Heart left ventricle (tissue), 16 donors: Measurements from ENCODE around the gene CCDC85C. TPM values are rescaled to one million over a fixed set of nuclear protein-coding genes. Genes with fewer than 3 reads are reported as not detected.
A peak's percentile ranks its signal among the peaks of the same experiment; 100 is the strongest.

Source experiments
- ATAC-seq, 4 donors: fragments of 200-7000 bp; cut with Tn5 transposase; one replicate each; pipeline ENCODE4 v1.9.1; 2020 to 2022; ENCODE audit warnings: moderate library complexity in 4 of 4, mild to moderate bottlenecking in 3 of 4, moderate number of reproducible peaks in 1 of 4
- DNase-seq, 5 donors: peaks; one replicate each; pipeline ENCODE4 v3.0.0-alpha.2; 2020
- H3K27ac ChIP-seq, 12 donors: fragments of 200-600 bp; sonication (generic) in 4 of 12; one replicate each; pipeline versions ENCODE4 v1.5.0 to v1.8.0; 2016 to 2022; ENCODE audit warnings: mild to moderate bottlenecking in 2 of 12
- H3K27me3 ChIP-seq, 9 donors: fragments of 200-600 bp; sonication (generic) in 2 of 9; one replicate each; pipeline versions ENCODE4 v1.5.1 to v1.8.0; 2016 to 2022; ENCODE audit warnings: mild to moderate bottlenecking in 3 of 9
- H3K36me3 ChIP-seq, 9 donors: fragments of 200-600 bp; sonication (generic) in 2 of 9; one replicate each; pipeline versions ENCODE4 v1.5.0 to v1.8.0; 2018 to 2022; ENCODE audit warnings: mild to moderate bottlenecking in 2 of 9
- H3K4me1 ChIP-seq, 12 donors: fragments of 200-600 bp; sonication (generic) in 4 of 12; one replicate each; pipeline versions ENCODE4 v1.5.0 to v1.8.0; 2016 to 2022; ENCODE audit warnings: mild to moderate bottlenecking in 3 of 12
- H3K4me3 ChIP-seq, 12 donors: fragments of 200-600 bp; sonication (generic) in 4 of 12; one replicate each; pipeline versions ENCODE4 v1.5.0 to v1.8.0; 2017 to 2022; ENCODE audit warnings: mild to moderate bottlenecking in 9 of 12, moderate library complexity in 4 of 12
- H3K9me3 ChIP-seq, 12 donors: fragments of 200-600 bp; sonication (generic) in 4 of 12; one replicate each; pipeline versions ENCODE4 v1.5.0 to v1.8.0; 2016 to 2022; ENCODE audit warnings: mild to moderate bottlenecking in 1 of 12
- CTCF ChIP-seq, 12 donors: fragments of 200-600 bp; sonication (generic) in 4 of 12; IDR thresholded peaks; one replicate each; pipeline versions ENCODE4 v1.5.0 to v1.8.0; 2018 to 2022; ENCODE audit warnings: antibody characterized with exemption in 12 of 12, mild to moderate bottlenecking in 5 of 12
- POLR2A ChIP-seq, 2 donors: fragments of 450-650 bp; IDR thresholded peaks; one replicate each; pipeline ENCODE4 v1.6.1; 2017; ENCODE audit warnings: antibody characterized with exemption in 2 of 2, mild to moderate bottlenecking in 2 of 2, moderate library complexity in 2 of 2
- WGBS, 4 donors: extraction: QIAGEN DNeasy Blood & Tissue Kit in 2 of 4; methylation state at CpG; one replicate each; pipeline versions ENCODE4 v1.1.5 to v1.1.7; 2013 to 2018; 5-methylcytosine and 5-hydroxymethylcytosine counted together
- intact Hi-C, 10 donors: fragments of 100-400 bp; cut with DNase I; formaldehyde crosslinking; loops; one replicate each; pipeline versions ENCODE4 v1.11.1 to v1.14.2; 2022
- polyA plus RNA-seq, 2 donors: library from polyadenylated mRNA; stranded (reverse); fragments of 200-250 nt; gene quantifications; one replicate each; pipeline ENCODE4 v1.2.3, GENCODE V29; 2013
- total RNA-seq, 9 donors: library from RNA; depleted of rRNA in 2 of 9; stranded (reverse); fragments of >200 nt in 2 of 9; fragmentation: NEBNext Ultra II Directional in 3 of 9; extraction: Animal tissue kit (Norgen Biotek cat#: 25700) in 3 of 9; gene quantifications; one replicate each; pipeline versions ENCODE4 v1.1.0 to v1.2.4, GENCODE V29; 2016 to 2023
- donor health status: ischemic (EF 13 %, LVEDD 7.1; RV severe dilation, severe dysfunction).
- donor health status: healthy with polysubstance abuse.
- donor health status: DM: no; HTN: yes; CAD: no.
- donor health status: DM: no; HTN: no; CAD: no.
- donor health status: ischemic (EF 25% LVEDD 6.9; RV normal size, moderate dysfunction).
- donor health status: ischemic (EF 25% LVEDD 5.7; RV mildly dilated, moderate dysfunction).
- donor health status: healthy.
- donor health status: DM: yes; HTN: yes; CAD: no.
- donor health status: ischemic (EF 35%, LVEDD 5.7; RV mildly dilated, moderate dysfunction).
- donor health status: nonischemic (EF 11% LVEDD 7.7; RV severe dilation, severe dysfunction).
- donor health status: DM: yes; HTN: yes; CAD: no.
- donor health status: PGD.
- donor health status: ischemic (EF 29% LVEDD 5.4; RV normal size, mild dysfunction).
- donor health status: nonischemic (EF 23%, LVEDD 6.1; RV moderate dilation, normal function).

CCDC85C gene
- total and polyA plus RNA-seq, 11 donors, result 22.5 to 45.4 (median 29.7) TPM

DNA sequence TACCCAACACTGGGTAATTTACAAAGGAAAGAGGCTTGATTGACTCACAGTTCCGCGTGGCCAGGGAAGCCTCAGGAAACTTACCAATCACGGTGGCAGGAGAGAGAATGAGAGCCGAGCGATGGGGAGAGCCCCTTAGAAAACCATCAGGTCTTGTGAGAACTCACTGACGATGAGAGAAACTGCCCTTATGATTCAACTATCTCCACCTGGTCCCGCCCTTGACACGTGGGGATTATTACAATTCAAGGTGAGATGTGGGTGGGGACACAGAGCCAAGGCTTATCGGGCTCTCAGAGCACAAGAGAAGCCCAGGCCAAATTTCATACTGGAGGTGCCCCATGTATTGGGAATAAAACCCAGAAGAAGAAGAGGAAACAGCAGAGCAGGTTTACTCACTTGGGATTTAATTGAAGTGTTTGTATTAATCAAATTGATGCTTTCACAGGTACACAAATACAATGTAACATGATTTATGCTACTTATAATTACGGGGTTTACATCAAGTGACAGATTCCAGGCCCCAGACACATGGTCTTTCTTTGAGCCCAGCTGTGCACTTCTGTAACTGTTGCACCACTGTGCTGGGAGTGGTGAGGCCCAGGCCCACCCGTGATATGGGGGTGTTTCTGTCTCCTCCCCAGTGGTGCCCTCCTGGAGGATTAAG, 8.2 kb upstream of the CCDC85C start:
- intact Hi-C loops, result no loop called here
- WGBS, 4 donors, result 85 to 89% (median 87%) methylated on average over 11 of the region's 11 CpGs
- Histone ChIP-seq H3K27me3 (peaks cover 0 to 6% (median 0%) of the 10 kb centered on the region in 9 donors), H3K36me3 (no peaks in the 10 kb centered on the region), H3K4me3 (no peak overlapping the region), H3K4me1 (peaks cover 0 to 26% (median 9%) of the 10 kb centered on the region in 12 donors), H3K9me3 (no peaks in the 10 kb centered on the region), H3K27ac (no peak overlapping the region)
- ATAC-seq, result no peak
- DNase-seq, result no peak
- no peak for TF ChIP-seq CTCF (IDR thresholded peaks at IDR 0.05)
- no peak for TF ChIP-seq POLR2A (IDR thresholded peaks at IDR 0.05)

- no peak overlapping the region for H3K4me3 ChIP-seq
- H3K4me1 ChIP-seq, result peaks cover 0 to 25% (median 9%) of the 10 kb centered on the region in 12 donors
- ATAC-seq, result no peak
- intact Hi-C loops, result no loop called here
- TF ChIP-seq CTCF (IDR thresholded peaks at IDR 0.05) (no peak), POLR2A (IDR thresholded peaks at IDR 0.05) (no peak)
- 97 to 99% (median 98%) methylated on average over 4 of the region's 4 CpGs for WGBS, 4 donors
- no peaks in the 10 kb centered on the region for H3K9me3 ChIP-seq
- no peaks in the 10 kb centered on the region for H3K36me3 ChIP-seq
- no peak overlapping the region for H3K27ac ChIP-seq
- H3K27me3 ChIP-seq, result peaks cover 0 to 6% (median 0%) of the 10 kb centered on the region in 9 donors
- DNase-seq, result no peak
These were observed 7.6 kb upstream of the CCDC85C start for GRCh38 chr14:99611646-99612045.

DNA sequence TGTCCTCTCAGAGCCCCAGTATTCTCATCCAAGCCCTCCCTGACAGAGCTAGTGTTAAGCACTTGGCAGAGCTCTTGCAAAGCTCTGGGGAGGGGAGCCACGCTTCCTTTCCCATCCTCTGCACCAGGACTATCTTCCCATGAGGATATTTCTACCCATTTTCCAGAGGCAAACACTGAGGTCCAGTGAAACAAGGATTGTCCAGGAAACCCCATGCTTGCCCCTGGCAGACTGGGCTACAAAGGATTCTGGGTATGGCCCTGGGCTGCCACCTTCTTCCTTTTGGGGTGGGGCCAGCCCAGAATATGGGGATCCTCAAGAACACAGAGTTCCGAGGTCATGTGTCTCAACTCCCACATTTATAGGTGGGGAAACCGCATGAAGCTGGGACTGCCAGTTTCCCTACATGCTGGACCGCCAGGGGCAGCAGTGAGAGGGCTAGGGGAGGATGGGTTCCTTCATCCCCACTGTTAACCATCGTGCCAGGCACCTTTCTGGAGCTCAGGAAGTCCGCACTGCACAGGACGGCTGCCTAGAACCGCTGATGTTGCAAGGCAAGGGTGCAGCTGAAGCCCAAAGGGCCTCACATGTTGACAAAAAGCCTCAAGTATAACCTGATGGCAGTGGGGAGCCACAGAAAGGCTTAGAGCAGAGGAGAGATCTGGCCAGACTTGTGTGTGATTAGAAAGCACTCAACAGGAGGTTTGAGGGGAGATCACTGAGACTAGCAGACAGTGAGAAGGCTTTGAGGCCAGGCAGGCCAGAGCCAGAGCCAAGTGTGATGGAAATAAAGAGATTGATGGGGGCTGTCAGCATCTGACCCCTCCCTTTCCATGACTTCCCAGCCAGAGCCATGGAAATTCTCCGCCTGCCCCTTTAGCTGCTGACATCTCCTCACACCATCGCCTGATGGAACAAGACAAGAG, 5.5 kb upstream of the CCDC85C start:
- Histone ChIP-seq H3K27ac (no peak overlapping the region), H3K4me3 (no peak overlapping the region), H3K36me3 (no peaks in the 10 kb centered on the region), H3K9me3 (no peaks in the 10 kb centered on the region), H3K4me1 (peaks cover 0 to 22% (median 10%) of the 10 kb centered on the region in 12 donors), H3K27me3 (peaks cover 0 to 4% (median 0%) of the 10 kb centered on the region in 9 donors)
- no peak for DNase-seq
- peak in 3 of 12 donors; percentile 21 to 50 (median 29) for TF ChIP-seq CTCF (IDR thresholded peaks at IDR 0.05)
- no peak for TF ChIP-seq POLR2A (IDR thresholded peaks at IDR 0.05)
- intact Hi-C loops, result loop anchor here in 3 of 10 donors (5.0 to 10.0 kb wide), 4 partner anchors 37 to 87 kb away; no protein-coding TSS in a partner anchor
- ATAC-seq, result no peak
- WGBS, 4 donors, result 49 to 80% (median 65%) methylated on average over 10 of the region's 10 CpGs

DNA sequence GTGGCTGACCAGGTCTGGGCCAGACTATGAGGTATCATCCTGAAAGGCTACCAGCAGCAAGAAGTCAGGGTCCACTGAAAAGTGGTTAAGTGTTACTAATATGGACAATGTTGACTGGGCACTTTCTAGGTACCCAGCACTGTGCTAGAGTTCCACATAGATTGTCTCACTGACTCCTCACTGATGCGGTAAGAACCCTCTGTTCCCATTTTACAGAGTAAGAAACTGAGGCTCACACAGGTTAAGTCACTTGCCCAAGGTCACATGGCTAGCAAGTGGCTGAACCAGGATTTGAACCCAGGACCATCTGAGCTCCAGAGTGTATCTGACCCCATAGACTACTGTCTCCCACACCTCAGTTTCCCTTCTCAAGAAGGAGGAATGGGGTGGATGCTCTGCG, 4.6 kb upstream of the CCDC85C start:
- Histone ChIP-seq H3K9me3 (no peaks in the 10 kb centered on the region), H3K27ac (no peak overlapping the region), H3K4me1 (peaks cover 0 to 21% (median 9%) of the 10 kb centered on the region in 12 donors), H3K36me3 (no peaks in the 10 kb centered on the region), H3K27me3 (peaks cover 0 to 5% (median 0%) of the 10 kb centered on the region in 9 donors), H3K4me3 (no peak overlapping the region)
- WGBS, 4 donors, result 95 to 100% (median 99%) methylated on average over 2 of the region's 2 CpGs
- ATAC-seq (no peak), DNase-seq (no peak)
- intact Hi-C loops, result loop anchor here in 3 of 10 donors (5.0 to 10.0 kb wide), 4 partner anchors 36 to 86 kb away; no protein-coding TSS in a partner anchor
- TF ChIP-seq POLR2A (IDR thresholded peaks at IDR 0.05) (no peak), CTCF (IDR thresholded peaks at IDR 0.05) (no peak)
